ENCODE measurements around the gene WASF2.

- no peak for TF ChIP-seq CTCF (IDR thresholded peaks at IDR 0.05; ENCODE audit: low read depth, low read length)
- no peak for TF ChIP-seq POLR2A (IDR thresholded peaks at IDR 0.05; ENCODE audit: extremely low read depth, insufficient read length)
These were observed 92.2 kb downstream of the WASF2 start for GRCh38 chr1:27397749-27398148.
